ENCODE measurements around the gene ZNF469. TPM values are rescaled to one million over a fixed set of nuclear protein-coding genes. Genes with fewer than 3 reads are reported as not detected.
A peak's percentile ranks its signal among the peaks of the same experiment; 100 is the strongest.

The ZNF469 gene
- polyA plus RNA-seq, 1 donor from 2014 or later, result not detected

- H3K9me2 ChIP-seq (ENCODE audit: insufficient read depth, low read length), result no peaks in the 10 kb centered on the region
- H3K9me3 ChIP-seq (ENCODE audit: low read length), result no peaks in the 10 kb centered on the region
- no peak overlapping the region for H3K4me2 ChIP-seq (ENCODE audit: low read length)
- no peak overlapping the region for H3K9ac ChIP-seq (ENCODE audit: low read length)
- H3K36me3 ChIP-seq (ENCODE audit: insufficient read depth, low read length), result no peaks in the 10 kb centered on the region
- H3K79me2 ChIP-seq (replicated peaks; ENCODE audit: insufficient read depth, low read length), result no peaks in the 10 kb centered on the region
- TF ChIP-seq REST (IDR thresholded peaks at IDR 0.05; ENCODE audit: borderline replicate concordance), result no peak
- TF ChIP-seq CTCF (IDR thresholded peaks at IDR 0.05; ENCODE audit: poor library complexity, severe bottlenecking), result no peak
- no peak for TF ChIP-seq RAD21 (conservative IDR thresholded peaks at IDR 0.05)
- TF ChIP-seq SMC3 (conservative IDR thresholded peaks at IDR 0.05; ENCODE audit: poor library complexity), result no peak
- TF ChIP-seq TAF1 (IDR thresholded peaks at IDR 0.05; ENCODE audit: low read depth), result no peak
- TF ChIP-seq POLR2AphosphoS5 (IDR thresholded peaks at IDR 0.05), result no peak
- TF ChIP-seq MXI1 (conservative IDR thresholded peaks at IDR 0.05; ENCODE audit: poor library complexity, severe bottlenecking), result no peak
- TF ChIP-seq EP300 (conservative IDR thresholded peaks at IDR 0.05; ENCODE audit: poor library complexity, severe bottlenecking), result no peak
- TF ChIP-seq EZH2 (IDR thresholded peaks at IDR 0.05; ENCODE audit: borderline replicate concordance, insufficient read depth, low read length, poor library complexity, severe bottlenecking), result no peak
- peaks cover 47% of the 10 kb centered on the region for H3K27me3 ChIP-seq (ENCODE audit: insufficient read depth, low read depth, low read length)
- H2AFZ ChIP-seq (ENCODE audit: low read depth, low read length), result no peak overlapping the region
- H3K4me3 ChIP-seq (ENCODE audit: low read length), result peak overlapping the region; percentile 53
- H3F3A ChIP-seq (ENCODE audit: insufficient read depth, low read length, poor library complexity, severe bottlenecking), result no peaks in the 10 kb centered on the region
- no peak overlapping the region for H3K27ac ChIP-seq (ENCODE audit: low read length)
- no peaks in the 10 kb centered on the region for H4K20me1 ChIP-seq (ENCODE audit: insufficient read depth)
Measured at GRCh38 chr16:88384222-88385111, 1.7 kb downstream of the ZNF469 start.

- Histone ChIP-seq H3K9me3 (ENCODE audit: low read length) (no peaks in the 10 kb centered on the region), H2AFZ (ENCODE audit: low read depth, low read length) (no peak overlapping the region), H3K36me3 (ENCODE audit: insufficient read depth, low read length) (no peaks in the 10 kb centered on the region), H3K4me3 (ENCODE audit: low read length) (no peak overlapping the region), H3K27ac (ENCODE audit: low read length) (no peak overlapping the region), H3K79me2 (replicated peaks; ENCODE audit: insufficient read depth, low read length) (no peaks in the 10 kb centered on the region), H3K9ac (ENCODE audit: low read length) (no peak overlapping the region), H3K27me3 (ENCODE audit: insufficient read depth, low read depth, low read length) (peaks cover 47% of the 10 kb centered on the region), H3F3A (ENCODE audit: insufficient read depth, low read length, poor library complexity, severe bottlenecking) (no peaks in the 10 kb centered on the region), H3K4me2 (ENCODE audit: low read length) (no peak overlapping the region), H3K9me2 (ENCODE audit: insufficient read depth, low read length) (no peaks in the 10 kb centered on the region), H4K20me1 (ENCODE audit: insufficient read depth) (no peaks in the 10 kb centered on the region)
- no peak for TF ChIP-seq EP300 (conservative IDR thresholded peaks at IDR 0.05; ENCODE audit: poor library complexity, severe bottlenecking)
- no peak for TF ChIP-seq EZH2 (IDR thresholded peaks at IDR 0.05; ENCODE audit: borderline replicate concordance, insufficient read depth, low read length, poor library complexity, severe bottlenecking)
- TF ChIP-seq SMC3 (conservative IDR thresholded peaks at IDR 0.05; ENCODE audit: poor library complexity), result no peak
- TF ChIP-seq CTCF (IDR thresholded peaks at IDR 0.05; ENCODE audit: poor library complexity, severe bottlenecking), result no peak
Measured at GRCh38 chr16:88385112-88385594, 2.4 kb downstream of the ZNF469 start.

Measured in neural cell (in vitro differentiated cells).